GM12801 (cell line): ENCODE data around the gene DOK3.

Source experiments
- TF ChIP-seq, protein P1 (sequence below): IDR thresholded peaks from one replicate; pipeline ENCODE4 v1.5.1; 2011; ENCODE audit warnings: control low read depth; ENCODE audit not compliant: insufficient read length; ENCODE audit errors: extremely low read depth

The DOK3 gene

DNA sequence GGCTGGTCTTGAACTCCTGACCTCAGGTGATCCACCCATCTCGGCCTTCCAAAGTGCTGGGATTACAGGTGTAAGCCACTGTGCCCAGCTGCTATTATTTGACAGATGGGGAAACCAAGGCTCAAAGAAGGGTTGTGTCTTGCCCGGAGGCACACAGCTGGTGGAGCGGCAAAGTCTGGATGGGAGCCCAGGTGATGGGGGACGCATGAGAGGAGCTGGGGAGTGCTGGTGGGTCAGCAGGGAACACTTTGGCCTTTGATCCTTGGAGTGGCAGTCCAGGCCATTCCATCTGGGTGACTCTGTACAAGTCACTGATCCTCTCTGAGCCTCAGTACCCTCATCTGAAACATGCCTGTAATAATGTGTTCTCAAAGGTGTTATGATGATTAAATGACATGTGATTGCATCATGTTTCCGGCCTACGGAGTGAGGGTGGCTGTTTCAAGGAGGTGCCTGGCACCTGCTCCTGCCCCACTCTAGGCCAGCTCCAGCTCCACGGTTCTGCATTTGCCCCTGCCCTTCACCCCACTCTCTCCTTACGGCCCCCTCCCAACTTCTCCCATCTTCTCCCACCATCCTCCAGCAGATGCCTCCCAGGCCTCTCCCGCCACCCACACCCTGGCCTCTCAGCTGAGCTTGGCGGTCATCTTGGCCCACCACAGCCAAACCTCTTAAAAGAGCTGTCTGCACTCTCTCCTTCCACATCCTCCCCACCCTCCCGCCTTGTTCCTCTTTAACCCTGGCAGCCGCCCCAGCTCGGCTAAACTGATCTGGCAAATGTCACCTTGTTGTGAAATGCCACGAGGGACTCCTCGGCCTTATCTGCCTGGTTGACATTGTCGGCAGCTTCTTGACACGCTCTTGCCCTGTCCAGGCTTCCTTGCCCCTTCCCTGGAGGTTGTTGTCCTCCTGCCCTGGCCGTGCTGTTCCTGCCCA is 30.6 kb downstream of the DOK3 start:
- TF ChIP-seq, protein P1, sequence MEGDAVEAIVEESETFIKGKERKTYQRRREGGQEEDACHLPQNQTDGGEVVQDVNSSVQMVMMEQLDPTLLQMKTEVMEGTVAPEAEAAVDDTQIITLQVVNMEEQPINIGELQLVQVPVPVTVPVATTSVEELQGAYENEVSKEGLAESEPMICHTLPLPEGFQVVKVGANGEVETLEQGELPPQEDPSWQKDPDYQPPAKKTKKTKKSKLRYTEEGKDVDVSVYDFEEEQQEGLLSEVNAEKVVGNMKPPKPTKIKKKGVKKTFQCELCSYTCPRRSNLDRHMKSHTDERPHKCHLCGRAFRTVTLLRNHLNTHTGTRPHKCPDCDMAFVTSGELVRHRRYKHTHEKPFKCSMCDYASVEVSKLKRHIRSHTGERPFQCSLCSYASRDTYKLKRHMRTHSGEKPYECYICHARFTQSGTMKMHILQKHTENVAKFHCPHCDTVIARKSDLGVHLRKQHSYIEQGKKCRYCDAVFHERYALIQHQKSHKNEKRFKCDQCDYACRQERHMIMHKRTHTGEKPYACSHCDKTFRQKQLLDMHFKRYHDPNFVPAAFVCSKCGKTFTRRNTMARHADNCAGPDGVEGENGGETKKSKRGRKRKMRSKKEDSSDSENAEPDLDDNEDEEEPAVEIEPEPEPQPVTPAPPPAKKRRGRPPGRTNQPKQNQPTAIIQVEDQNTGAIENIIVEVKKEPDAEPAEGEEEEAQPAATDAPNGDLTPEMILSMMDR = no peak

DNA sequence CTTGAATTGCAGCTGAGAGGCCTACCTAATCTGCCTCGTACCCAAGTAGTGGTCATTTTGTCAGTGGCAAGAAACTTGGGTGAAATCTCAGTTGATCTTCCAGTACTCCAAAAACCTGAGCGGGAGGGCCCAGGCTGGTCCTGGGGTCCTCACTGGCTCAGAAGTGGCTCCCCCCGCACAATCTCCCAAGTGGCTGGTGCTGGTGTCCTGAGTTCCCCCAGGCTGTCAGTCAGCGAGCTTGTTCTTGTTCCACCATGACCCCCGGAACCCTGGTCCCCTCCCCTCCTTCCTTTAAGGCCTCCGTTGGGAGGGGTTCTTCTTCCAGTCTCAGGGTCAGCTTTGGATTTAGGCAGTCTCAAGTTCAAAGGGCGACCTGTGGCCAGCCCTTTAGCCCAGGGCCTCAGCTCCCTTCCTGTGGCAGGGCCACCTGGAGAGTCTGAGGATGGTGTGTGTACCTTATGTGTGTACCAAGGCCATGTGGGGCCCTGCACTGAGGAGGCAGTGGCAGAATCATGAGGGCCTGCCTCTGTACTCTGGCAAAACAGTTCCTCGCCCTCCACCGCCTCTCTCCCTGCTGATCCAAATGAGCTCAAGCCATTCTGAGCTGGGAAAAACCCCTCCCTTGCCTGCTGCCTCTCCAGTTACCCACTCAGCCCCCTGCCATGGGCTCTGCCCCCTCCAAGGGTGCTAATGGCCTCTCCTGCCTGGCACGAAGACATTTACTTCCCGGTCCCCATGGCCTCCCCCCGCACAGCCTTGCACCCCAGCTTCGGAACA is 31.7 kb downstream of the DOK3 start:
- TF ChIP-seq, protein P1 = no peak

DNA sequence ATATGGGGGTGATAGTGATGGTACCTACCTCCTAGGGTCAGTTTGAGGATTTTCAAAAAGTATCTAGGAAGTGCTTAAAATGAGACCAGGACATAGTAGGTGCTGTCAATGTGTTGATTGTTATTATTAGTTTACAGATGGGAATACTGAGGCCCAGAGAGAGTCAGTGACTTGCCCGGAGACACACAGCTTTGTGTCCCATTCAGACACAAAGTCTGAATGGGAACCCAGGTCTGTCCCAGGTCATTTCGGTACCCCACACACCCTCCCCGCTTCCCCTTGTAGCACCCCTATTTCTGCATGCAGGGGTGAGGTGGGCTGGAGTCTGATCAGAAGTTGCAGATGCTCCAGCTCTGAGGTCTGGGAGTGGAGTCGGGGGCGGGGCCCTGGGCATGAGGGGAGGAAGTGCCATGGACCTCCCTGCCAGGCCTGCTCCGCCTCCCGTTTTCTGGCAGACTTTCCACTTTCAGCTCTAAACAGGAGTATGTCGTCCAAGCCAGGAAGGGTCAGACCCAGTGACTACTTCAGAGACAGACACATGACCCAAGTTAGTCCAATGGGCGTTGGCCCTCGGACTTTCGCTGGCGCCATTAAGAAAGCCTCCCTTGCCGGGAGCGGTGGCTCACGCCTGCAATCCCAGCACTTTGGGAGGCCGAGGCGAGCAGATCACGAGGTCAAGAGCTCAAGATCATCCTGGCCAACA is 32.9 kb downstream of the DOK3 start:
- TF ChIP-seq, protein P1 = no peak

DNA sequence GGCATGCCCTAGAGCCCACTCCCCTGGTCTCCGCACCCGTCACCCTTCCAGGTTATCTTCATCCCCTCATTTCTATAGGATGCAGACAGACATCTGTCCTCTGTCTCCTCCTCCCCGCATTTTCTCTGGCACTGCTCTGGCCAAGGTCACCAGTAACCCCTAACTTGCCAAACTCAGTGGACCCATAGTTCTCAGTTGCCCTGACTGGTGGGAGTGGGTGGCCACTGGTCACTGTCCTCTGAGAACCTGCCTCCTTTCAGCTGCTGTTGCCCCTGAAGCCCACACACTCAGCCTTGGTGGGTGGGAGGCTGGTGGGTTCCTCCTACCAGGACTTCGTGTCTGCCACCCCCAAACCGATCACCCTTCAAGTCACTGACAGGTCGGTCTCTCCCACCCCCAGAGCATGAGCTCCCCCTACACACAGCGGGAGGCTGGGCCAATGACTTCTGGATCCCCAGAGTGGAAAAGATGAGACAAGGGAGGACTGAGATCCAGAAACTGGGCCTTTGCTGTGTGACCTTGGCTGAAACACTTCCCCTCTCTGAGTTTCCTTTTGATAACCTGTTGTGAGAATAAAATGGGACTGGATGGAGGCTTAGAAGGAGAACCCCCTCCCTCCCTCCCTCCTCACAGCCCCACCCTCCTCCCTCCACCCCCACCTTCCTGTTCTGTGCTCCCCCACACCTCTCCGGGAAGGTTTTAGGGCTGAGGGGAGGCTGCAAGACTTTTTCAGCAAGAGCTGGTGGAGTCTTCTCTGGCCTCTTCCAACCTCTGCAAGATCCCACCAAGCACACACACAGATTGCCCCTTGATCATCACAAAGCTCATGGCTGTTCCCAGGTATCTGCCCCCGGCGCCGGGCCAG is 33.8 kb downstream of the DOK3 start:
- TF ChIP-seq, protein P1 = no peak

DNA sequence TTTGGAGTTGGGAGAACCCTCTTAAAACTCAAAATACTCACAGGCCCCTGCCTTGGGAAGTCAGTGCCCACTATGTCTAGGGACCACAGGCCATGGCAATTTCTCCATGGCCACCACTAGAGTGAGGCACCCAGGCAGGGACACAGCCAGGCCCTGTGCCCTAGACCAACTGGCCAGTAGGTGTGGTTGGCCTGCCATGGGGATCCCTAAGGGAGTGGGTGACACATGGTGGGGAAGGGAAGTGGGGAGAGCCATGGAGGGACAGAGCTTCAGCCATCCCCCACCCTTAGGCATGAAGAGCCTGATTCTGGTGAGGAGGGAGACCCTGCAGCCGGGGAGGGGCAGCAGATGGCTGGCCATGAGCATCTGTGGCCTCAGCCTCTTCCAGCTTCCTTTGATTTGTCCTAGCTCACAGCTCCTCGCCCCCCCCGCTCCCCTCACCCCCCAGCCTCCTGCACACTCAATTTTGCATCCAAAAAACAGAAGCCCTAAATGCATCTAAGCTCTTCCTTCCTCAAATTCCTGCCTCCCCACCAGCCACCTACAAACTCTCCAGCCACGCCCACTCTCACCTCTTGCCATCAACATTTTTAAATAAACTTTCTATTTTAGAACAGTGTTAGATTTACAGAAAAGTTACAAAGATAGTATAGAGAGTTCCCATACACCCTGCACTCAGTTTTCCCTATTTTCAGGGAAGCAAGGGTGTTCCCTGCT is 34.6 kb downstream of the DOK3 start:
- TF ChIP-seq, protein P1 = no peak

DNA sequence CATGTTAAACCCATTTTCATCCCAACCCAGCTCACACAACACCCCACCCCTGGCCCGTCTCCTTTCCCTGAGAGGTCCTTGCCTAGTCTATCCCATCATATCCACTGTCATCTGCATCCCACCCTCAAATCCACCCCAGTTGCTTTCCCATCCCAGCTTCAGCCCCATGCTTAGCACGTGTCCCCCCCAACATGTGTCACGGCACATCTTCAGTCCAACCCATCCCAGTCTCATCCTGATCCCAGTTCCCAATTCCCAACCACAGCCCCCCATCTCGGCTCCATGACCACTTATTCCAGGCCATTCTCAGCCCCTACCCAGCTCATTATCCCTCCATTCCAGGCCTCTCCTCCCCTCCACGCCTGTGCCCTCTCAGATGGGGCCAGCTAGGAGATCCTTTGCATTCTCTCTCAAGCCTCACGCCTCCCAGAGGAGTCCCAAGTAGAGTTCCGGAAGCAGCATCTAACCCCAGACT is 35.6 kb downstream of the DOK3 start:
- TF ChIP-seq, protein P1 = no peak
